NCI-H69 (cell line): ENCODE results near the gene LDHD.
"Not testable (repeated sequence)": the region's sequence is repeated elsewhere in the genome, so short reads cannot be mapped to it uniquely, and the experiment has no call there.

Experiments used
- DNase-seq: peaks from one replicate; lab custom pipeline; 2025; lab: John Stamatoyannopoulos, UW

LDHD gene

GRCh38 chr16:75099075-75099667 is 17.4 kb downstream of the LDHD start:
- DNase-seq, result no peak

DNA sequence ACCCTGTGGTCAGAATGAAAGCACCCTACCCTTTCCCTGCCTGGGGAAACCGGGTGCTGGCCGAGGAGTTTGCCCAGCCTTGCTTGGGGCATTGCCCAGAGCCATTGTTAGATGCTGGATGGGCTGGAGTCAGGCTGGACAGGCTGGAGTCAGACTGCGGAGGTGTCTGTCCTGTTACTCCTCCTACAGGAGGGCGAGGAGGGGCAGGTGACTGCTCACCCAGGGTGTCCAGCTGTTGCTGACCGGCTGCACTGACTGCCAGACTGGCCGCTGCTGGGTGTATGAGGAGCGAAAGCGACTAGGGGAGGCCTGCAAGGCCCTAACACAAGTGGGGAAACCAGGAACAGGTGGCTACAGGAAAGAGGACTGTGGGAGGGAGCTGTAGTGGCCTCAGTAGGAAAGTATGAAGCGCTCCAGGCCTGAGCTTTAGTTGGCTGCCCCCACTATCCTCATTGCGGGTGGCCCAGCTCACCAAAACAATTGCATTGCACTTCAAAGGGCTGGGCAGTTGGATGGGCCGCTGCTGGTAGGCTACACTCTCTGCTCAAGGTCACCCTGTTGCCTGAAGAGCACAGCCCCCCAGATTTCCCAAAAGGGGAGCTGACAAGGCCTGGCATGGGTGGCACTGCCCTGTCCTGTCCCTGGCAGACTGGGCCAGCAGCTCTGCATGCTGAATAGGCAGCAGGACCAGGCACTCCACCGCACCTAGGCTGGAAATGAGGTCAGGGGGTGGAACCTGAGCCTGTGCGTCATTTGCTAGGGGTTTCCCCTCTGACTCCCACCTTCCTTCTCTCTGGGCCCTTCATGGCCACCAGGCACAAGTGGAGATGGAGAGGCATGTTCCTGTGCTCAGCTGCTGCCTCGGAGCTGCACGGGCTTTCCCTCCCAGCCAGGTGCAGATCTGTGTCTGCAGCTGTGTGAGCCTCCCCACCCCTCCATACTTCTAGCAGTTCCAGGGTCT is 18.4 kb downstream of the LDHD start:
- no peak for DNase-seq

DNA sequence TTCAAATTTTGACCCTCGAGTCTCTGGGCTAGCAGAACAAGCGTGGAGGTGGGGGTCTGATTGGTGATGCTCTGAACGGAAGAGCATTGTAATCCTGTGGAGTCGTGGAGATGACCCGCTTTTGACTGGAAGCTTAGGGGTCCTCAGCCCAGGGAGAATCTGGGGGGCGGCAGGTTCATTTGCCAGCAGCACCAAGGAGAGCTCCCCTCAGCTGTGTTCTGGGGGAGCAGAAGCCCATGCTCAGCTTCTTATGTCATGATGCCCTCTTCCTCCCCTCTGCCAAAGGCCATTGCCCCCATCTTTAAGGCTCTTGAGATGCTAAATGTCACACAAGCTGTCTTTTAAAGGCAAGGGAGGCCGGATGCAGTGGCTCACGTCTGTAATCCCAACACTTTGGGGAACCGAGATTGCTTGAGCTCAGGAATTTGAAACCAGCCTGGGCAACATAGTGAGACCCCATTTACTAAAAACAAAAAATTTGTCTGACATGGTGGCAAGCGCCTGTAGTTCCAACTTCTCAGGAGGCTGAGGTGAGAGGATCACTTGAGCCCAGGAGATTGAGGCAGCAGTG is 19.3 kb downstream of the LDHD start:
- no peak for DNase-seq

DNA sequence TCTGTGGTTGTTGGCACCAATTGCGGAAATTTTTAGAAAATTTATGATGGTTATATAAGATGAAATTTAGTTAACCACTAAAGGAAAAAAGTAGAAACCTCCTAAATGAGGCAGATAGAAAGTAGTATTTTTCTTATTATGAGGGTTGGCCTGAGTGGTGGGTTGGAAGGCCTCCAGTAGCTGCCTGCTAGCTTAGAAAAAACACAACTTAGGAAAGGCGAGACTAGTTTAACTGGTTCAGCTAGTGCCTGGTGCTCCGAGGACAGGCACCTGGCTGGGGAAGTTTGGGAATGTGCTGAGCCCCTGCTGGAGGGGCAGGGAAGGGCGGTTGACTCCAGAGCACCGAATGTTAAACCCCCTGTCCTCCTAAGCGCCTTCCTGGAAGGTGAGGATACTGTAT is 19.9 kb downstream of the LDHD start:
- peak; percentile 1 for DNase-seq

GRCh38 chr16:75095204-75095621 is 21.4 kb downstream of the LDHD start:
- DNase-seq, result no peak

DNA sequence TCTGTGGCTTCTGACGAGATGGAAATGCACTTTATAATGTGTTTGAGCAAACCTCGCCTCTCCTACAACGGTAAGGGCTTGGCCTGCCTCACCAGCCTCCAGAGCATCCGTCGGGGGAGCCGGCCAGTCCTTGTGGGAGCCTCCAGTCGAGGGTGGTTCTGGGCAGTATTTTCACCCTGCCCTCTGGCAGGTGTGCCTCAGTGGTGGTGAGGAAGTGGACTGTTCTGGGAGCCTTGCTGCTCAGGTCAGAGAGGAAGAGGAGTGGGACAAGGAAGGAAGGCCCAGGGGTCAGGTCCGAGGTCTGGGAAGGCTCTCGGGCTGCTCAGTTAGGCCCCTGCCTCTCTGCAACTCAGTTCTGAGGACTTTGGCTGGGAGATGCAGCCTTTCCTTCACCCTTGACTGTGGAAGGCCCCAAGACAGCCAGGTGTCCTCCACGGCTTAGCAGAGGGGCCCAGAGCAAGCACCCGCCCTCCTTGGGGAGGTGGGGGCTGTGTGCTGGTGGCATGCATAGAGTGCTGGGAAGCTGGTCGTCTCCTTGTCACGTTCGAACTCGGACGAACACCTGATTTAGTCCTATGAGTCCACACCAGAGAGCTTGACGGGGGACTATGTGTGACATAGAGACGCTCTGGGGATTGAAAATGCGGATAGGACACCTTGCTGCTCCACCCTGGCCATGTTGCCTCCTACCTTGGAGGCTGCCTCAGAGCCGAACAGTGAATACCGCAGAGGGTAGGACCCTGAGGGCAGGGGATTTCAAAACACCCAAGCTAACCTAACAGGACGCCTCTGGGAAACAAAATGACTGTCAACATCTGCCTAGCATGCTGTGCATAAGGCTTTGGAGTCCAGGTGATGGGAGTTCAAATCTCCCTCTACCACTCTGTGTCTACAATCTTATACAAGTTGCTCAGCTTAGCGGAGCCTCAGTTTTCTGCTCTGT is 22.7 kb downstream of the LDHD start:
- DNase-seq, result no peak

GRCh38 chr16:75092777-75093176 is 23.8 kb downstream of the LDHD start:
- DNase-seq, result no peak

DNA sequence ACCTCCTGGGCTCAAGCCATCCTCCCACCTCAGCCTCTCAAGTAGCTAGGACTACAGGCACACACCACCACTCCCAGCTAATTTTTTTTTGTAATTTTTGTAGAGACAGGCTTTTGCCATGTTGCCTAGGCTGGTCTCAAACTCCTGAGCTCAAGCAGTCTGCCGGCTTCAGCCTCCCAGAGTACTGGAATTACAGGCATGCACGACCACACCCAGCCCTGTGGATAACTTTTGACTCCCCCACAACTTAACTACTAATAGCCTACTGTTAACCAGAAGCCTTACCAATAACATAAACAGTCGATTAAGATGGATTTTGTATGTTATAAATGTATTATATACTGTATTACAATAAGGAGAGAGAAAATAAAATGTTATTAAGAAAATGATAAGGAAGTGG is 25.0 kb downstream of the LDHD start:
- DNase-seq, result not testable (repeated sequence)

GRCh38 chr16:75090899-75091298 is 25.7 kb downstream of the LDHD start:
- DNase-seq, result not testable (repeated sequence)

DNA sequence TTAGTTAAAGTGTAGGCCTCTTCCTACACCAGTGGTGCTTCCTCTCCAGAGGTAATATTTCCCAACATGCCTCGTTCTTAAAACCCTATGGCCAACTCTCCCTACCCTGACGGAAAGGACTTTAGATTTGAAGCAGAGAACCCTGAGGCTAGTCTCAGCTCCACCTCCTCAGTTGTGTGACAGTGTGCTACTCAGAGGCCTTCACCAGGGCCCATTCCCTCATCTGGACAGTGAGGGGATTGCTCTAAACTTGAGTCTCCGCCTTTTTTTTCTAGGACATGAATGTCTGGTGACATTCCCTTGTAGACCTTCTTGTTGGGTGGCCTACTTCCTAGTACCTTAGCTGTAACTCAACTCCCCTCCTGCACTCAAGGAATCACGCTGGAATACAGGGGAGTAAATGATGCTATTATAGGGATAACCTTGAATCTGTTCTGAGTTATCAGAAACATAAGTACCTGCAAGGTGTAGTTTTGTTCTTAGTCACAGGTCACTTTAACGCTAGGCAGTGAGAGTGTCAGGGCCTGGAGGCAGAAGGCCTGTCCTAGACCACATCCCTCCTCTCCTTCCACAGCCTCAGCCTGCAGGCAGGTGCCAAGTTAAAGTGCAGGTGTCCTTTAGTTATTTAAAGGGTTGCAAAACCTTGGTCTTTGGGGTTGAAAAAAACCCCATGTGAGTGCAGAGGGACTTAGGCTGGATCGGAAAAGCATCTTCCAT is 26.9 kb downstream of the LDHD start:
- no peak for DNase-seq

DNA sequence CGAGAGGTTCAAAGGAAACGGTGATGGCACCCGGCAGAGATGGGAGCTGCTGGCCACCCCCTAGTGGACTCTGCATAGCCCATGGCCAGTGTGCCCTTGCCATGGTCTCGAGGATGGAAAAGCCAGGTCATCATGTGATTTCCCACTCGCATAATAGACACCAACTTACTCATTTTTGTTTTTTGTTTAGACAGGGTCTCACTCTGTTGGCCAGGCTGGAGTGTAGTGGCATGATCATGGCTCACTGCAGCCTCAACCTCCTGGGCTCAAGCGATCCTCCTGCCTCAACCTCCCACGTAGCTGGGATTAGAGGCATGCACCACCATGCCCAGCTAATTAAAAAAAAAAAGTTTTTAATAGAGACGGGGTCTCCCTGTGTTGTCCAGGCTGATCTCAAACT is 27.6 kb downstream of the LDHD start:
- DNase-seq, result no peak

DNA sequence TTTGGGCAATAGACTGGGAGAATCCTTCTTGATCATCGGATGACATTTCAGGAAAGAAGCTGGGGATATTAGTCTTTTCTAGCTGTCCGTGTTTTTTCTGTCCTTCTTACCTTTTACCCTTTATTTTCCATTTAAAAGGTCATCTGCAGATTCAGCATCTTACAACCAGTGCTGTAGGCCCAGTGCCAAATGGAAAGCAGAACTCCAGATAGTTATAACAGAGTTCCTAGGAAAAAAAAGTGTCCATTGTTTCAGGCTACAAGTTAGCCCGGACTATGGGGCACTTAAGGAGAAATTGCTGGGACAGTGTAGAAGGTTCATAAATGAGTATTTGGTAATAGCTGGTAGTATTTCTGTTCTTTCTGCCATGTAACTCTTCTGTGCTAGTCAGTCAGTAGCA is 28.4 kb downstream of the LDHD start:
- no peak for DNase-seq

DNA sequence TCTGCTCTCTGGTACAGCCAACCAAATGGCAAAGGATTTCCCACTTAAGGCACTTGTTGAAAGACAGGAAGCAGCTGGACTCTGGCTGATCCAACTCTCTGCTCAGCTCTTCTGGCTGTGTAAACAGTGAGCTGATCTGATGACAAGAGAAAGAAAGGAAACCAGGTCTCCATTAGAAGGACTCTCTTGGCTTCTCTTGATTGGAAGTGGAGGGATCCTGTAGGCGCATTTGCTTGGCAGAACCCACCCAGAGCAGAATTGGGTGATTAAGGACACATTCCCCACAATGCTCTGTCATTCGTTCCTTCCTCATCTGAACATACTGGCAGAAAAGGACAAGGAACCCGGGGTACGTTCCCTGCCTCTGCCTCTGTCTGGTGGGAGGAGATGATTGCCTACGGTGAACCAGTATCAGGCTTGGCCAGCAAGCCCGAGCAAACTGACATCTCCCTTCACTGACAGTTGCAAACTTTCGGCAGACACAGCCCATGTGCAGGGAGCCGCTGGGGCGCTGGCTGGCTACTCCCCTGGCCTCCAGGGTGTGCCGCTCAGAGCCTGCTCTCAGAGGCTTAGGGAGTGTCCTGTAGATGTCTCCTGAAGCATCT is 29.1 kb downstream of the LDHD start:
- DNase-seq, result peak; percentile 71

DNA sequence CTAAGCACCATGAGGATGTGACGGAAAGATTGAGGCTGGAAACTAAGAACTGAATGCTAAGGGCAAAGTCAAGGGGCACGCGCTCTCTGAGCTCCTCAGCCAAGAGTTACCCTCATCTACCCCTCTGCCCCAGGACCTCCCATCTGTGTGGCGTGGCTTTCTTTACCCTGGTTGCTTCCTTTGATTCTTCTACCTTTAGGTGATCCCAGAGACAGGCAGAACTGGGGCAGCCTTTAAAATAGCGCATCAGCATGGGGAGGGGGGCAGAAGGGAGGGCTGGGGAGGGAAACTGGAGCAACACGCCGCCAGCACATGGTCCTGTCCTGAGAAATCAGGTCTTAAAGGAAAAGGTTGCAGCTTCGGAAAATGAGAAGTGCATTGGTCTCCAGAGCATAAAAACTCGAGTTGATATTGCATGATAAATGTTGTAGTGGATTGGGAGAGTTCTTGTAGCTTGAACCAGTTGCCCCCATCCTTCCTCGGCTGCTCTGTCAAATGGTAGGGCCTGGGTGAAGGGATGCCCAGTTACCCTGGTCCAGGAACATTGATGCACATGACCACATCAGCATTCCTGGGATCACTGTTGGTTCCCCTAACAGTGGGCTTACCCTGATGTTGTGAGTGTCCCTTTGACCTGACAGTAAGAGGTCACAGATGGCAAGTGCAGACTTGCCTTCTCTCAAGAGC is 29.7 kb downstream of the LDHD start:
- no peak for DNase-seq

GRCh38 chr16:75086281-75086680 is 30.3 kb downstream of the LDHD start:
- DNase-seq, result no peak

GRCh38 chr16:75085556-75085955 is 31.0 kb downstream of the LDHD start:
- no peak for DNase-seq

- DNase-seq, result peak; percentile 1
These were observed 32.8 kb downstream of the LDHD start for GRCh38 chr16:75083813-75084212.

DNA sequence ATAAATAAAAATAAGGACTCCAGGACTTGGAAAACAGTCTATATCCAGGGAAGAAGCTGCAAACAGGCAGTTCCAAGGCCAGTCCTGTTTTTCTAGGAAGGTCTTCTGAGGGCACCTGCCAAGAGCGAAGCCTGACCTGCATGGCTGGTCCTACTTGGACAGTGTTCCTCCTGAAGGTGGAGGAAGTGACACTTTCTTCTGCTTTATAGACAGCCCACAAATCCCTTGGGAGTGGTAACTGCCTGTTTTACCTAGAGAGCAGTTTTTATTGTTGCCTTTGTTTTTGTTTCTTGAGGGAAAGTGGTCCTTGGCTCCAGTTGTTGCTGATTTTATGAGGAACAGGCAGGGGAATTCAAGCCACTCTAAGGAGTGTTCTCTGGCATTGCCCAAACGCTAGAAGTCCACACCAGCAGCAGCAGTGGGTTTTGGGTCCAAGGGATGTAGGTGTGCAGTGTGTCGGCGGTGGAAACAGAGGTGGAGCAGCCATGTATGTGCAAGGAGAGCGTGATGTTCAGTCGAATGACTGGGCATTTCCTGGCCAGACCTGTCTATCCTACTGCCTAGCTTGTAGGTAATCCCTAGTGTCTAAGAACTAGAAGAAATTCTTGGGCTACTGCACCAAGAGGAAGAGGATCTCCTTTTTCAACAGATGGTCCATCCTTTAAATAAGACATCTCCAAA is 35.3 kb downstream of the LDHD start:
- DNase-seq, result no peak

GRCh38 chr16:75080205-75081029 is 36.2 kb downstream of the LDHD start:
- DNase-seq, result no peak
